HG03095 (cell line): Measurements from ENCODE around the gene R3HDM1.
A peak's percentile ranks its signal among the peaks of the same experiment; 100 is the strongest.
"Not testable (repeated sequence)": the region's sequence is repeated elsewhere in the genome, so short reads cannot be mapped to it uniquely, and the experiment has no call there.

Experiments
- ATAC-seq: cut with Tn5 transposase; IDR thresholded peaks from one replicate; pipeline ENCODE4 v1.9.1; 2021; ENCODE audit warnings: moderate library complexity; ENCODE audit not compliant: unreplicated experiment

R3HDM1 gene

GRCh38 chr2:135570884-135571283, 39.6 kb downstream of the R3HDM1 start:
- no peak for ATAC-seq

GRCh38 chr2:135573620-135574019, 42.3 kb downstream of the R3HDM1 start:
- no peak for ATAC-seq

DNA sequence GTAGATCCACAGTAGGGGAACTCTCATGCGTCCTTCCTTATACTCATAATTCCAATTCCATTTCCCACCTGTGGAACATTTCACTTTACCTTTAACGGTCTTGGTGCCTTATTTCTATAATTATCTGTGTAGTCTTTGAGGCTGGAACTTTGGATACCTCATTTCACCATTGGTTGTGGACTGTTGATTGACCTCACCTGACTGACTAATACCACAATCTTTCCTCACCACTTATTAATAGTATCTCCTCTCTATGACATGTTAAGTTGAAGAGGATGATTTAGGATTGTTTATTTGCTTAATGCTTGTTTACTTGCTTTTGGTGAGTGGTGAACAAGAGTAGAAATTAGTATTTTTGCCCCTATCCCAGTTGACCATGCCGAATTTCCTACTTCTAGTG, 50.0 kb downstream of the R3HDM1 start:
- no peak for ATAC-seq

- ATAC-seq, result no peak
These were observed 51.1 kb downstream of the R3HDM1 start for GRCh38 chr2:135582383-135582782.

DNA sequence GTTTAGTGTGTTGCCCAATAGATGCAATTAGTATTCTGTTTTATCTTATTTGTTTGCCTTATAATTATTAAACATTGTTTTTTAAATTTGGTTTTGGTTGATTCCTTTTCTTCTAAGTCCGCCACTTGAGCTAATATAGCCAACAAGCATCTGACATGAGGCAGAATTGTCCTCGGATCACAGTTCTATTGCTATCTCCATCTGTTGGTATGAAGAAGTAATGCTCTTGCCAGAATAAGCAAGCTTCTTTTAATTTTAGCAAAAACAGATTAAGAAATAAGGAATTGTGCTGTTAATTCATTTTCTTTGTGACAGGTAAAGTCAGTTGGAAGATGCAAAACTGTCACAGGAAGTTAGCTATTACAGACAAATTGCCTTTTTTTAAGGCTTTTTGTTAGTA, 54.3 kb downstream of the R3HDM1 start:
- ATAC-seq, result no peak

DNA sequence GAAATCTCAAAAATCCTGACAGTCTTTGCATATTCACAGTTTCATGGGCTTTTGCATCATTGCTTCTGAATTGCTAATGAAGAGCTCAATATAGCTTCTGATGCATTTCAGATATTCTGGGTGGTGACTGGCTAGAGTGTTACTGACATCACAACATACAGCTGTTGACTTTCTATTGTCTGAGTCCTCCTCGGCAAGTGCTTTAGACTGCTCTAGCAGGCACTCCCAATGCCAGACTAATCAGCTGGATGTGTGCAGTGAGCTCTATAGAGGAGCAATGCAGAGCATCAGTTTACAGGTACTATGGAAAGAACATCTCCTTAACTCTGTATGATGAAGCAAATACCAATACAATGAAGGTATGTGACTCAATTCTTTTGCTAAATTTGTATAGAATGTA, 54.9 kb downstream of the R3HDM1 start:
- ATAC-seq, result peak; percentile 66

DNA sequence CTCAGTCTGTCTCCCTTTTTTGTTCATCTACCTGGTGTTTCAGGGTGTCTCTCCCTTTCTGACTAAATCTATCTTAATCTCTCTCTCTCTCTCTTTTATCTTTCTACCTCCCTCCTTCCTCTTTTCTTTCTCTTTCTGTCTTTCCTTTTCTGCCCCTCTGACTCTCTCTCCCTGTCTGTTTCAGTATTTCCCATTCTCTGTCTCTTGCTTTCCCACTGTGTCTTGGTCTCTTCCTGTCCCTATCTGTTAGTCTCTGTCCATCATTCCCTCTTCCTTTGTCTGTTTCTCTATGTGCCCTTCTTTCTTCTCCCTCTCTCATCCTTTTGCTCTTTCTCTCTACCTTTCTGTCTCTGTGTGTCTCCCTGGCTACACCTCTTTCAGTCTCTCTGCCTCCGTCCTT, 56.7 kb downstream of the R3HDM1 start:
- ATAC-seq, result no peak

GRCh38 chr2:135590619-135591260, 59.5 kb downstream of the R3HDM1 start:
- ATAC-seq, result no peak

GRCh38 chr2:135600915-135601314, 69.6 kb downstream of the R3HDM1 start:
- ATAC-seq, result no peak

GRCh38 chr2:135603543-135603942, 72.3 kb downstream of the R3HDM1 start:
- no peak for ATAC-seq

GRCh38 chr2:135607561-135607960, 76.3 kb downstream of the R3HDM1 start:
- ATAC-seq, result no peak

DNA sequence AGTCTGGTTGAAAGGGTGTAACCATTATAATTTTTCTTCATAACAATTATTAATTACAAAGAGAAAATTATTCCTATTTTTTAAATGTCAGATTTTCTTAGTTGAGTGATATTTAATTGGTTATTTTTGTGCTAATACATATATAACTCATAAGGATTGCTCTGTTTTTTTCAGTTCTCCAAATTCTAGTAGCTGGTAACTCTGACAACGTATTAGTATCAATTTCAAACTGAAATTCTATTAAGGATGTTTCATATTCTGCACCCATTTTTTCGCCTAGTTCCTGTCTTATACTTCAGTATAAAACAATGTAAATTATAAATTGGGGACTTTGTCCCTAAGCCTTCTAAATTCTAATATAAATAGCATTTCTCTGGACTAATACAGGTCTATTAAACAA, 81.0 kb downstream of the R3HDM1 start:
- ATAC-seq, result no peak

DNA sequence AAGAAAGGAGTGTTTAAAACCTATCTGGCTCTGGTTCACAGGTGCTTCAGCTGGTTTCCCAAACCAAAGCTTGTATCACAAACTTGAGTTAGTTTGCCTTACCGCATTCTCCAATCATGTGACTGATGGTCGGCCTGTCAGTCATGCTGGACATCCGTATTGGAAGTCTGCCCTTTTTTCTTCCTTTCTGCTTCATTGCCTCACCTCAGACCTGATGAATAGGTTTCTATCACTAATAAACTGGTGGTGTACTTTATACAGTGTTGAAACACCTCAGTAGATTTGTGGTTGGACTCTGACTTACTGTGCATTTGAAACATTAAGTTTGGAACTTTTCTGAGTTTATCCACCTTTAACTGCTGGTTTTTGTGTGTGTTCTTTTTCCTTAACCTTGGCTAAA, 84.1 kb downstream of the R3HDM1 start:
- no peak for ATAC-seq

DNA sequence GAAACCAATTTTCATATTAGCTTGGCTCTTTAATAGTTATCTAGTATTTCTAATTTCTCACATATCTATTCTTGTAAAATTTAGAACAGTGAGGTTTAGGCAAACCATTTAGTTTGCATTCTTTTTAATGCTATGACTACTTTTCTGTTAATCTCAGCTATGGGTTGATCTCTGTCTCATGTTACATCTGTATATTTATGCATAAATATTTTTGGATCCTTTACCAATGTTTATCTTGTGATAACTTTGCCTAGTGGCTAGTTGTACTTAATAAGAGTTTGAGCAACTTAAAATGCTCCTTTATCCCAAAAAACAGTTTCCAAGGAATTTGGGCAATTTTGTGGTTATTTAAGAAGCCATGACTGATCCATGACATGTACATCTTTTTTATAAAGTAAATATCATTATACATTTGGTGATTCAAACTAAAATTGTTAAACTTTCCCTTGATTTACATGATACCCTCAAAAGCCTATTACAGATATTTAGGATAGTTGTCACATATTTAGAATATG, 86.3 kb downstream of the R3HDM1 start:
- no peak for ATAC-seq

- ATAC-seq, result no peak
These were observed 88.9 kb downstream of the R3HDM1 start for GRCh38 chr2:135620198-135620597.

- ATAC-seq, result no peak
These were observed 98.2 kb downstream of the R3HDM1 start for GRCh38 chr2:135629520-135629919.

DNA sequence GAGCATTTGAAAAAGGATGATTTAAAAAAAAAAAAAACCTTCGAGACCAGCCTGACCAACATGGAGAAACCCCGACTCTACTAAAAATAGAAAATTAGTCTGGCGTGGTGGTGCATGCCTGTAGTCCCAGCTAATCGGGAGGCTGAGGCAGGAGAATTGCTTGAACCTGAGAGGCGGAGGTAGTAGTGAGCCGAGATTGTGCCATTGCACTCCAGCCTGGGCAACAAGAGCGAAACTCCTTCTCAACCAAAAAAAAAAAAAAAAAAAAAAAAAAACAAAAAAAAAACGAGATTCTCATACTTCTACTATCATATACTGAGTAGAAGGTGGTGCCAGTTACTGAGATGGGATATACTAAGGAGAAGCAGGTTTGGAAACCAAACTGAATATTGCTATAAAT, 98.8 kb downstream of the R3HDM1 start:
- ATAC-seq, result not testable (repeated sequence)

DNA sequence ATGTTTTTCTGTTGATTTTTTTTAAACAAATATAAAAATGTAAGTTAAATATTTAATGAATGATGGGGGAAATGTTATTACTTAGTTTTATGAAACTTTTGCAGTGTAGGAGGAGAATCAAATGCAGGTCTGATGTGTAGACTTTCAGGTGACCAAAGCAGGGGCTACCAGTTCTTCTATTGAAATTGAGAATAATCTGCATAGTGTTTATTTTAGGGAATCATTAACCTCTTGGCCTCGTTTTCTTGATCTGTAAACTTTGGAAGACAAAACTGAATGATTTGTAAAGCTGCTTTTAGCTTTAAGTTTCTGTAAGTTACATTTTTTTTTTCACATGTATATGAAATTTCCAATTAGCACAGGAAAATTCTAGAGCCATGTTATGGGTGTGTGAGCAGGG, 99.2 kb downstream of the R3HDM1 start:
- no peak for ATAC-seq

DNA sequence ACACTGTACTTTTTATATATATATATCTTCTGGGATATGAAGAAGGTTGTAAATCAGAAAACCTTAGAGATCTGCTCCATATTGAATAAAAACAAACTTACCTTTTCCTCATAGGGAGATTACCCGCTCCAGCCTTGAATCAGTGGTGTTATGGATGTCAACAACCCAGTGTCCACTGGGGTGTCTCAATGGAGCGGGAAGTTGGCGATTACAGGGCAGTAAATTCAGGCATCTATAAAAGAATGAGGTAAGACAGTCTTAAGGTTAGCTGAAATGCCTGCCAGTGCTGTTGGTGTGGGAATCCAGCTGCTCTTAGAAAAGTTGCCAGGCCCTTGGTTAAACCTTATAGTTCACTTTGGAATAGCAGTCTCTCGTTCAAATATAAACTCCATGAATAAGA, 102.3 kb downstream of the R3HDM1 start:
- ATAC-seq, result no peak

DNA sequence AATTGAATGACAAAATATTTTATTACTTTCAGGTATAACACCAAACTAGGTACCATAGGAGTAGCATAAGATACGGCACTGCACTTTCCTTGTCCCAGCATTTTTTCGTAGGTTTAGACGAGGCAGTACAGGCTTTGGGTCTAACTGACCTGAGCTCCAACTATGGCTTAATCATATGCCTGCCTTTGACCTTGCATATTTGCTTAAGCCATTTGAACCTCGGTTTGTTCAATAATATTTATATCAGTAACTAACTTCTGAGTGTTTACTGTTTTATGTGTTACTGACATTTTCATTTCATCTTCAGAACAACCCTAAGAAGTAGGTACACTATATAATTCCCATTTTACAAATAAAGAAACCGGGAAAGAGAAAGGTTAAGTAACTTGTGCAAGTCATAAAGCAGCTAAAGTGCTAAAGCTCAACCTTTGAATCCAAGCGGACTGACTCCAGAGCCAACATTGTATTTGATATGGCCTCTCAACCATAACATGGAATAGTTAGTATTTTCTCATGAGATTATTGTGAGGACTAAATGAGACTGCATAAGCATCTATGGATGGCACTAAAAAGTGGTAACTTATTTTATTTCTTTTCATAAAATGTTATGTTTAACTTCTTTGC, 104.0 kb downstream of the R3HDM1 start:
- no peak for ATAC-seq

DNA sequence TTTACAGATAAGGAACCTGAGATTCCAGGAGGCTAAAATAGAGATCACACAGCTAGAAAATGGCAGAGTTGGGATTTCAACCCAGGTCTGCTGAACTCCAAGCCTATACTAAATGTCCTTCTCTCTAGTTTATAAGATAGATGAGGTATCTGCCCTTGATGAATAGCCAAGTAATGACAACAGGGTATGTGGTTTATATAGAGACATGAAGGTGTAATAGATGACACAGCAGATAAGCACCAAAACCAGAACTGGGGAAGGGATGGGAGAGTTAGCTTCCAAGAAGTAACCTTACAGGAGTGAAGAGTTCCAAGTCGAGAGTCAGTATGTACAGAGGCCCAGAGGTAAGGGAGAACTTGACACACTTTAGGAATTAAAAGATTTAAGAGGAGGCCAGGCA, 105.7 kb downstream of the R3HDM1 start:
- peak; percentile 6 for ATAC-seq

DNA sequence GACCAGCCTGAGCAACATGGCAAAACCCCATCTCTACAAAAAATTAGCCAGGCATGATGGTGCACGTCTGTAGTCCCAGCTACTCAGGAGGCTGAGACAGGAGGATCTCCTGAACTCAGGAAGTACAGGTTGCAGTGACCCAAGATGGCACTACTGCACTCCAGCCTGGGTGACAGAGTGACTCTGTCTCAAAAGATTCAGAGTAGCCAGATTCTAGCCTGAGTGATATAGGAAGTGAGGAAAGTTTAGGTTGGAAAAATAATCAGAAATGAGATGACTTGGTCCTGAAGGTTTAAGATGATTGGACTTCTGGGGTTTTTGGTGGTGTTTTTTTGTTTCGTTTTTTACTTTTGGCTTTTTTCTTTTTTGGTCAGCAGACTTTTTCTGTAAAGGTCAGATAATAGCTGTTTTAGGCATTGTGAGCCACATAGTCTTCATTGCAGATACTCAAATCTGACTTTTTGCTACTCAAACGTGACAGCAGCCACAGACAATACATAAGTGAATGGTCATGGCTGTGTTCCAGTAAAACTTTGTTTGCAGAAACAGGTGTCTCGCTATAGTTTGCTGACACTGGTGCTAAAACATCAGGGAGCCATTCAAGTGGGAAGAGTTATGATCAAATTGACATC, 106.3 kb downstream of the R3HDM1 start:
- peak; percentile 52 for ATAC-seq
